HG02973 (cell line): ENCODE results near the gene AOC3.
"Not testable (repeated sequence)": the region's sequence is repeated elsewhere in the genome, so short reads cannot be mapped to it uniquely, and the experiment has no call there.

Experiments
- ATAC-seq: cut with Tn5 transposase; IDR thresholded peaks from one replicate; pipeline ENCODE4 v1.9.1; 2021; ENCODE audit warnings: moderate library complexity; ENCODE audit not compliant: unreplicated experiment

Gene AOC3

DNA sequence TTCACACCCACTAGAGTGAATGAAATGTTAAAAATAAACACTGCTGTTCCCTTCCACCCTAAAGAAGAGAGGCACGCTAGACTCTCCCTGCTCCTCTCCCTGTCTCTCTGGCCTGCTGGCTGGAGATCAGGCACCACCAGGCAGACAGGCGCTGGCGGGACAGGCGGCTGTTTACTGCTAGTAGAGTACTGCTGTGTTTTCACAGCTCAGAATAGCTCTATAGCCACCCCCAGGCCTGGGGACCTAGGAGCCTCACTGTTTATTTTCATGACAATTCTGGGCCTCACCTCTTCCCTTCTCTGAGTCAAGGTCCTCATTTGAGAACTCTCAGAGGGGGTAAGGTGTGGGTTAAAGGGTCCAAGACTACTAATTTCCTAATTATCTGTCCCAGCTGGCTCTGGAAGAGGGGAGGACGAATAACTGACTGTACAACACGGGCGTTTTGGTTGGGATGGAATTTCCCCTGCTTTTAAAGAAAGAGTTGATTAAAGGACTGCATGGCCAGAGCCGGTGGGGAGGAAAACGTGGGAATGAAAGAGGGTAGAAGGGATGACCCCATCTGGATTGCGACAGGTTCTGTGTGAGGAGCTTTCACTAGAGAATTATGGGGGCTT, 40.6 kb downstream of the AOC3 start:
- no peak for ATAC-seq

DNA sequence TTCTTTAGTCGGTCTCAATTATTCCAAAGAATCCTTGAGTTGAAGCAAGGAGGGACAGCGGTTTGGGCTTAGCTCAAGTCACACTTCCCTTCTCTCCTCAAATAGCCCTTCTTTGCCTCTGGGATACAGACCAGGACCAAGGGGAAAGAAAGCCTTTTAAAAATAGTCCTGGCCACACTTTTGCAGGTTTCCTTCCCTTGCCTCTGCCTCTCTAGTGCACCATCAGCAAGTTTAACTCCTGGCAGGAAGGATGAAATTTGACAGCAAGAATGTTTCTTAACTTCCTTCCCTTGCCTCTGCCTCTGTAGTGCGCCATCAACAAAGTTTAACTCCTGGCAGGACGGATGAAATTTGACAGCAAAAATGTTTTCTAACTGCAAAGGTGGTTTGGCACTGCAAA, 42.4 kb downstream of the AOC3 start:
- no peak for ATAC-seq

DNA sequence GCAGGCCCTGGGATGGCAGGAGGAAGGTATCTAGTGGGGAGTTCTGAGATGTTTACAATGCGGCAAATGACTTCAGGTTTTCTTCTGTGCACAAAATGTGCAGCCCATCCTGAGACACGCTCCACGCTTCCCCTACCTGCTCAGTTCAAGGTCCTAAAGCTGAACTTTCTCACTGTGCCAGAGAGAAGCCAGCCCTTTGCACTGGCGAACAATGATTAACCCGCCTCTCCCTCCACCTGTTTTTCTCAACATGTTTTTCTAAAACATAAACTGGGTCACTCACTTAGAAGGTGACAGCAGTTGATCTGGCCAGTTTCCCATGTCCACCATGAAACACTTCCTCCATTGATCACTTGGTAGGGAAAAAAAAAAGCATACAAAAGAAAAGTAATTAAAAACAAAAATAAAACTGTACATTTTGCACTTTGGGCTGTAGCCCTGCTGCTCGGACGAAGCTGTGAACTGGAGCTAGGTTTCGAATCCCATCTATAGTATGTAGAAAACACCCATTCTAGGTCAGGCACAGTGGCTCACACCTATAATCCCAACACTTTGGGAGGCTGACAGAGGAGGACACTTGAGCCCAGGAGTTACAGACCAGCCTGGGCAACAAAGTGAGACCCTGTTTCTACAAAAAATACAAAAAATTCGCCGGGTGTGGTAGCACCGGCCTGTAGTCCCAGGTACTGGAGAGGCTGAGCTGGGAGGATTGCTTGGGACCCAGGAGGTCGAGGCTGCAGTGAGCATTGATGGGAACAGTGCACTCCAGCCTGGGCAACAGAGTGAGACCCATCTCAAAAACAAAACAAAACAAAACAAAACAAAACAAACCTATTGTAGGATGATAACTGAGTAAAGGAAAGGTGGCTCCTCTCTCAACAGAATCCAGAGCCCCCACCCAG, 43.5 kb downstream of the AOC3 start:
- ATAC-seq: no peak

DNA sequence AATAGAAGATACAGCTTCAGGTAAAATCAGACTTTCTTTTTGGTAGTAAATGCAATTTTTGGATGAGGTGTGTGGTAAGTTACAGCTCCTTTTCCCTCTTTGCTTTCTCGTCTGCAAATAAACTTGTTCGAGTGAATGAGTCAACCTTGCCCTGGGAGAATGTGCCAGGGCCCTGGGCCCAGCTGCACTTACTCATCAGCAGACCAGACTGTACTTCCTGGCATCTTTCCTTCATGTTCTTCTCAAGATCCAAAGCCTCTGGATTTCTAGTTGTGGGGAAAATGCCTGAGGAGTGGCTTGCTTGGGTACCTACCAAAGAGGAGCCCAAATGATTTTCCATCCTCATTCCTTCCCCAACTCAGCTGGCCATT, 44.2 kb downstream of the AOC3 start:
- ATAC-seq: no peak

DNA sequence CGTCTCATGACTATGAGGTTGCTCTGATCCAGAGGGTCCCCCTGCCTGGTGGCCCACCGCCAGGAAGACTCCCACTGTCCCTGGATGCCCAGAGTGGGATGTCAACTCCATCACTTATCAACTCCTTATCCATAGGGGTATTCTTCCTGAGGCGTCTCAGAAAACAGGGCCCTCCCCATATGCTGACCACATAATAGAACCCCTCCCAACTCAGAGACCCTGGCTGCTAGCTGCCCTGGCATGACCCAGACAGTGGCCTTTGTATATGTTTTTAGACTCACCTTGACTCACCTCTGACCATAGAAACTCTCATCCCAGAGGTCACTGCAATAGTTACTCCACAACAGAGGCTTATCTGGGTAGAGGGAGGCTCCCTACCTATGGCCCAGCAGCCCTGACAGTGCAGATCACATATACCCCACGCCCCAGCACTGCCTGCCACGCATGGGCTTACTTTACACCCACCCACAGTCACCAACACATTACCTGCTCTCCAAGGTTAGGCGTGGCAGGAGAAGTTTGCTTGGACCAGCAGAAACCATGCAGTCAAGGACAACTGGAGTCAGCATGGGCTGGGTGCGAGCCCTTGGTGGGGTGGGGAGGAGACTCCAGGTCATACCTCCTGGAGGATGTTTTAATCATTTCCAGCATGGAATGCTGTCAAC, 47.3 kb downstream of the AOC3 start:
- ATAC-seq: no peak

DNA sequence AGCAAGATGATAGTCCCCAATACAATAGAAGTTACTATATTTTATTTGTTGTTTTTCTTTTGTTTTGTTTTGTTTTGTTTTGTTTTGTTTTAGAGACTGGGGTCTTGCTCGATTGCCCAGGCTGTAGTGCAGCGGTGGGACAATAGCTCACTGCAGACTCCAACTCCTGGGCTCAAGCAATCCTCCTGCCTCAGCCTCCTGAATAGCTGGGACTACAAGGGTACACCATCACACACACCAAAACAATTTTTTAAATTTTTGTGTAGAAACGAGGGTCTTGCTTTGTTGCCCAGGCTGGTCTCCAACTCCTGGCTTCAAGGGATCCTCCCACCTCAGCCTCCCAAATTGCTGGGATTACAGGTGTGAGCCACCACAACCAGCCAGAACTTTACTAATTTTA, 49.0 kb downstream of the AOC3 start:
- ATAC-seq: not testable (repeated sequence)

DNA sequence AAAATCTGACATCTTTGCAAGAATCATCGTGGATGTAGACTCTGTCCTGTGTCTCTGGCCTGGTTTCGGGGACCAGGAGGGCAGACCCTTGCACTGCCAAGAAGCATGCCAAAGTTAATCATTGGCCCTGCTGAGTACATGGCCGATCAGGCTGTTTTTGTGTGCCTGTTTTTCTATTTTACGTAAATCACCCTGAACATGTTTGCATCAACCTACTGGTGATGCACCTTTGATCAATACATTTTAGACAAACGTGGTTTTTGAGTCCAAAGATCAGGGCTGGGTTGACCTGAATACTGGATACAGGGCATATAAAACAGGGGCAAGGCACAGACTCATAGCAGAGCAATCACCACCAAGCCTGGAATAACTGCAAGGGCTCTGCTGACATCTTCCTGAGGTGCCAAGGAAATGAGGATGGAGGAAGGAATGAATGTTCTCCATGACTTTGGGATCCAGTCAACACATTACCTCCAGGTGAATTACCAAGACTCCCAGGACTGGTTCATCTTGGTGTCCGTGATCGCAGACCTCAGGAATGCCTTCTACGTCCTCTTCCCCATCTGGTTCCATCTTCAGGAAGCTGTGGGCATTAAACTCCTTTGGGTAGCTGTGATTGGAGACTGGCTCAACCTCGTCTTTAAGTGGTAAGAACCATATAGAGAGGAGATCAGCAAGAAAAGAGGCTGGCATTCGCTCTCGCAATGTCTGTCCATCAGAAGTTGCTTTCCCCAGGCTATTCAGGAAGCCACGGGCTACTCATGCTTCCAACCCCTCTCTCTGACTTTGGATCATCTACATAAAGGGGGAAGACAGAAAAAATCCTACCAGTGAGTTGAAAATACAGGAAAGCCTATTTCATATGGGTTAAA, 49.7 kb downstream of the AOC3 start, which contains the start of gene G6PC1:
G6PC1 (plus strand) TSS at position 340 of the 872 bp plus-strand sequence; CDS start at position 418, 78 bp downstream.
- ATAC-seq: no peak

DNA sequence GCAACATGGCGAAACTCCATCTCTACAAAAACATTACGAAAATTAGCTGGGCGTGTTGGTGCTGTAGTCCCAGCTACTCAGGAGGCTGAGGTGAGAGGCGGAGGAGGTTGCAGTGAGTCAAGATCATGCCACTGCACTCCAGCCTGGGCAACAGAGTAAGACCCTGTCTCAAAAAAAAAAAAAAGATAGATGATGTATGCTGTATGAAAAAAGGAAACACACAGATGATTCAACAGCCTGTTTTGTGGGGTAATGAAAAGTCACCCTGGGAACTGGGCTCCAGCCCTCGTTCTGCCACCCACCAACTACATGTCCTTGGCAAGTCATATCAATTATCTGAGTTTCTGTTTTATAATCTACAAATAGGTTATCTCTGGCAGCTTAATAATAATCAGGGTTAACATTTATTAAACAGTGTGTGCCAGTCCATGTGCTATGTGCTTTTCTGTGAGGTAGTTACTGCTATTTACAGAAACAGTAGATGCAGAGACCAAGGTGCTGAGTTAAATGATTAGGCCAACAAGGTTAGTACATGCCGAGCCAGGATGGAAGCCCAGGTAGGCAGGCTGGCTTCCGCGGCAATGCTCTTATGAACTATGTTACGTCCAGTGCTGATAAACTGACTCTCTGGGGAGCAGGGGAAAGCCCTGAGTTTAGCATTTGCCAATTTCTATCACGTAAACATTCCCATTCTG, 50.7 kb downstream of the AOC3 start:
- ATAC-seq: no peak

DNA sequence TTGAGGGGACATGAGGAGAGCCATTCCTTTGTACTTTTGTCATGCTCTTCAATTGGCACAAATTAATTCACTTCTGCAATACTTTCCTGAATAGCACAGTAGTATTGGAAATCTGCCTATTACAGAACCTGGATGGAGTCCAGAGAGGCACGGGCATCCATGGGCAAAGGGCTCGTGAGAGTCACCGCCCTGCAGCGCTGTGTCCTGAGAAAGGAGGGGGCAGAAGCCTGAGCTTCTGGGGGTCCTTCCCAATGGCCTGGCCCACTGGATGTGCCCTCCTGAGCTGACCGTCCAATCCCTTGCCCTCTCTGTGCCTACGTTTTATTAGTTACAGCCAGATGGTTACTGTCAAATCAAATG, 53.1 kb downstream of the AOC3 start:
- ATAC-seq: no peak

DNA sequence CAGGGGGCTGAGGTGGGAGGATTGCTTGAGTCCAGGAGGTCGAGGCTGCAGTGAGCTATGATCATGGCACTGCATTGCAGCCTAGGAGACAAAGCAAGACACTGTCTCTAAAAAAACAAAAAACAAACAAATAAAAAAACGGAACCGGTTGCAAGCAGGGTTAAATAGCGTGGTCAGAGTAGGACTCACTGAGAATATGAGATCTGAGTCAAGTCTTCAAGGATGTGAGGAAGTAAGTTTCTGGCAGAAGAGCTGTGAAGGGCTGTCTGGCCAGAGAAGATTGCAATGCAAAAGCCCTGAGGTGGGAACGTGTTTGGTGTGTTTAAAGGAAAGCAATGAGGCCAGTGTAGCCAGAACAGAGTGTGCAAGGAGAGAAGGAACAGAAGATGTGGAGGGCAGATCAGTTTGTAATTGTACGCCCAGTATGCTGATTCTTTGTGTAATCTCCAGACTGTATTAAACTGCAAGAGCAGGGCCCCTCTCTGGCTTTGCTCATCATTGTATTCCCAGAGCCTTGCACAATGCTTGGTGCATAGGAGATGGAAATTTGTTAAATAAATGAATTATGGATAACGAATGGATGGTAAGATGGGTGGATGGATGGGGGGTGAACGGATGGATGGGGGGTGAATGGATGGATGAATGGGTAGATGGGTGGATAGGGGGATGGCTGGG, 55.9 kb downstream of the AOC3 start:
- no peak for ATAC-seq
